Activated CD4-positive, alpha-beta T cell treated with anti-CD3 and anti-CD28 coated beads, Interleukin-2, amount 10 ng/mL, durations not matched to agents 7 days and 5 days (primary cell): Measurements from ENCODE around the gene PRDX6. TPM values are rescaled to one million over a fixed set of nuclear protein-coding genes. Genes with fewer than 3 reads are reported as not detected.
"Not testable (repeated sequence)": the region's sequence is repeated elsewhere in the genome, so short reads cannot be mapped to it uniquely, and the experiment has no call there.

Experiments
- CTCF ChIA-PET: fragments of 350-600 bp; sonication (Branson Sonifier 250); formaldehyde crosslinking; loops from one replicate; lab custom pipeline; 2021; ENCODE audit warnings: antibody characterized with exemption; lab: Charles Lee
- POLR2A ChIA-PET: fragments of 350-600 bp; sonication (Branson Sonifier 250); formaldehyde crosslinking; loops from one replicate; lab custom pipeline; 2021; ENCODE audit warnings: antibody characterized with exemption; lab: Charles Lee
- DNase-seq: peaks from one replicate; pipeline ENCODE4 v3.0.0-alpha.2; 2020
- H3K27ac Mint-ChIP-seq: one replicate; pipeline ENCODE4 v1.8.0; 2021; ENCODE audit warnings: mild to moderate bottlenecking, moderate library complexity, mixed read lengths
- H3K27me3 Mint-ChIP-seq: one replicate; pipeline ENCODE4 v1.8.0; 2021; ENCODE audit warnings: mixed read lengths
- H3K36me3 Mint-ChIP-seq: one replicate; pipeline ENCODE4 v1.8.0; 2021; ENCODE audit warnings: low read depth, mixed read lengths
- H3K4me1 Mint-ChIP-seq: one replicate; pipeline ENCODE4 v1.8.0; 2021; ENCODE audit warnings: mixed read lengths
- H3K4me3 Mint-ChIP-seq: one replicate; pipeline ENCODE4 v1.8.0; 2021; ENCODE audit warnings: mild to moderate bottlenecking, moderate library complexity, mixed read lengths
- H3K9me3 Mint-ChIP-seq: one replicate; pipeline ENCODE4 v1.8.0; 2021; ENCODE audit warnings: mixed read lengths
- total RNA-seq, 2 experiments: library from RNA; stranded (reverse); gene quantifications; one replicate each; pipeline ENCODE4 v1.2.3, GENCODE V29; 2021

PRDX6 gene
- total RNA-seq, 2 experiments from 2014 or later, result 110 TPM

GRCh38 chr1:173474097-173474779 is 2.9 kb upstream of the PRDX6 start:
- POLR2A ChIA-PET, result no interaction called here
- no peak overlapping the region for H3K4me3 Mint-ChIP-seq
- H3K9me3 Mint-ChIP-seq, result peaks cover 26% of the 10 kb centered on the region
- H3K27me3 Mint-ChIP-seq, result no peaks in the 10 kb centered on the region
- H3K36me3 Mint-ChIP-seq, result peaks cover 56% of the 10 kb centered on the region
- peaks cover 41% of the 10 kb centered on the region for H3K4me1 Mint-ChIP-seq
- no peak overlapping the region for H3K27ac Mint-ChIP-seq
- no peak for DNase-seq
- CTCF ChIA-PET, result no interaction called here

GRCh38 chr1:173474780-173475421 is 2.2 kb upstream of the PRDX6 start:
- peak overlapping the region; percentile 15 for H3K4me3 Mint-ChIP-seq
- peaks cover 21% of the 10 kb centered on the region for H3K9me3 Mint-ChIP-seq
- DNase-seq, POLR2A ChIA-PET, H3K27me3 Mint-ChIP-seq: not testable (repeated sequence)
- peaks cover 47% of the 10 kb centered on the region for H3K4me1 Mint-ChIP-seq
- peaks cover 58% of the 10 kb centered on the region for H3K36me3 Mint-ChIP-seq
- CTCF ChIA-PET, result interaction anchor here (2.1 kb wide), 1 partner anchor 9 kb away, joined by 8 read pairs; no protein-coding TSS in a partner anchor
- H3K27ac Mint-ChIP-seq, result peak overlapping the region; percentile 51

GRCh38 chr1:173475564-173476196 is 1.5 kb upstream of the PRDX6 start:
- peaks cover 50% of the 10 kb centered on the region for H3K4me1 Mint-ChIP-seq
- CTCF ChIA-PET, result interaction anchor here (0.7 to 2.1 kb wide), 2 partner anchors 10 to 349 kb away, joined by 3 to 8 read pairs; partner anchors contain the start of gene CENPL
- peaks cover 55% of the 10 kb centered on the region for H3K36me3 Mint-ChIP-seq
- POLR2A ChIA-PET, result interaction anchor here (2.5 kb wide), 1 partner anchor 46 kb away, joined by 5 read pairs; no protein-coding TSS in a partner anchor
- H3K27ac Mint-ChIP-seq, result peak overlapping the region; percentile 95
- peaks cover 16% of the 10 kb centered on the region for H3K9me3 Mint-ChIP-seq
- DNase-seq, result no peak
- no peaks in the 10 kb centered on the region for H3K27me3 Mint-ChIP-seq
- peak overlapping the region; percentile 86 for H3K4me3 Mint-ChIP-seq

GRCh38 chr1:173476197-173476664 is 904 bp upstream of the PRDX6 start:
- peak overlapping the region; percentile 86 for H3K4me3 Mint-ChIP-seq
- peaks cover 12% of the 10 kb centered on the region for H3K9me3 Mint-ChIP-seq
- peaks cover 50% of the 10 kb centered on the region for H3K4me1 Mint-ChIP-seq
- ChIA-PET POLR2A (interaction anchor here (0.6 to 2.5 kb wide), 3 partner anchors 9 to 392 kb away, joined by 3 to 5 read pairs (median 4); partner anchors contain the start of genes GAS5 and ZBTB37), CTCF (interaction anchor here (0.7 to 2.1 kb wide), 3 partner anchors 10 to 390 kb away, joined by 3 to 8 read pairs (median 3); partner anchors contain the start of gene CENPL)
- H3K27me3 Mint-ChIP-seq, result no peaks in the 10 kb centered on the region
- H3K36me3 Mint-ChIP-seq, result peaks cover 53% of the 10 kb centered on the region
- peak overlapping the region; percentile 95 for H3K27ac Mint-ChIP-seq
- no peak for DNase-seq

GRCh38 chr1:173476665-173477285 is 360 bp upstream of the PRDX6 start:
- H3K4me1 Mint-ChIP-seq, result peaks cover 52% of the 10 kb centered on the region
- no peaks in the 10 kb centered on the region for H3K27me3 Mint-ChIP-seq
- peak overlapping the region; percentile 88 for H3K4me3 Mint-ChIP-seq
- DNase-seq, result peak; percentile 83
- ChIA-PET CTCF (interaction anchor here (1.2 to 2.1 kb wide), 2 partner anchors 11 to 389 kb away, joined by 3 to 8 read pairs; no protein-coding TSS in a partner anchor), POLR2A (interaction anchor here (0.6 to 2.5 kb wide), 4 partner anchors 9 to 391 kb away, joined by 3 to 5 read pairs (median 4); partner anchors contain the start of genes GAS5 and ZBTB37)
- peaks cover 9% of the 10 kb centered on the region for H3K9me3 Mint-ChIP-seq
- H3K27ac Mint-ChIP-seq, result peak overlapping the region; percentile 95
- H3K36me3 Mint-ChIP-seq, result peaks cover 53% of the 10 kb centered on the region

GRCh38 chr1:173478094-173478674 is 1.0 kb downstream of the PRDX6 start:
- CTCF ChIA-PET, result interaction anchor here (0.8 to 1.1 kb wide), 3 partner anchors 13 to 570 kb away, joined by 3 to 4 read pairs (median 3); no protein-coding TSS in a partner anchor
- no peak for DNase-seq
- no peaks in the 10 kb centered on the region for H3K27me3 Mint-ChIP-seq
- peaks cover 56% of the 10 kb centered on the region for H3K4me1 Mint-ChIP-seq
- H3K4me3 Mint-ChIP-seq, result peak overlapping the region; percentile 88
- POLR2A ChIA-PET, result interaction anchor here (0.6 to 2.5 kb wide), 2 partner anchors 49 to 55 kb away, joined by 3 to 5 read pairs; no protein-coding TSS in a partner anchor
- H3K9me3 Mint-ChIP-seq, result peaks cover 4% of the 10 kb centered on the region
- peaks cover 55% of the 10 kb centered on the region for H3K36me3 Mint-ChIP-seq
- H3K27ac Mint-ChIP-seq, result peak overlapping the region; percentile 91

- ChIA-PET CTCF (no interaction called here), POLR2A (no interaction called here)
- no peak overlapping the region for H3K27ac Mint-ChIP-seq
- H3K36me3 Mint-ChIP-seq, result peaks cover 52% of the 10 kb centered on the region
- H3K9me3 Mint-ChIP-seq, result no peaks in the 10 kb centered on the region
- no peaks in the 10 kb centered on the region for H3K27me3 Mint-ChIP-seq
- DNase-seq, result no peak
- no peak overlapping the region for H3K4me3 Mint-ChIP-seq
- peaks cover 44% of the 10 kb centered on the region for H3K4me1 Mint-ChIP-seq
These were observed 2.5 kb downstream of the PRDX6 start for GRCh38 chr1:173479649-173480048.

- peaks cover 30% of the 10 kb centered on the region for H3K4me1 Mint-ChIP-seq
These were observed 4.1 kb downstream of the PRDX6 start for GRCh38 chr1:173481195-173481772.

GRCh38 chr1:173482683-173483082 is 5.5 kb downstream of the PRDX6 start:
- Mint-ChIP-seq H3K9me3 (no peaks in the 10 kb centered on the region), H3K4me1 (peaks cover 30% of the 10 kb centered on the region), H3K36me3 (peaks cover 75% of the 10 kb centered on the region), H3K27ac (no peak overlapping the region), H3K27me3 (no peaks in the 10 kb centered on the region), H3K4me3 (no peak overlapping the region)
- DNase-seq, result no peak
- ChIA-PET POLR2A (no interaction called here), CTCF (no interaction called here)

More at GRCh38 chr1:173481195-173481772, 4.1 kb downstream of the PRDX6 start:
- no peaks in the 10 kb centered on the region for H3K9me3 Mint-ChIP-seq
- no peaks in the 10 kb centered on the region for H3K27me3 Mint-ChIP-seq
- DNase-seq, result no peak
- no peak overlapping the region for H3K27ac Mint-ChIP-seq
- ChIA-PET CTCF (interaction anchor here (0.5 kb wide), 1 partner anchor 122 kb away, joined by 3 read pairs; no protein-coding TSS in a partner anchor), POLR2A (no interaction called here)
- no peak overlapping the region for H3K4me3 Mint-ChIP-seq
- H3K36me3 Mint-ChIP-seq, result peaks cover 63% of the 10 kb centered on the region

GRCh38 chr1:173484276-173484675 is 7.1 kb downstream of the PRDX6 start:
- ChIA-PET POLR2A (no interaction called here), CTCF (no interaction called here)
- DNase-seq, result no peak
- H3K4me1 Mint-ChIP-seq, result peaks cover 15% of the 10 kb centered on the region
- H3K27me3 Mint-ChIP-seq, result no peaks in the 10 kb centered on the region
- no peak overlapping the region for H3K4me3 Mint-ChIP-seq
- H3K36me3 Mint-ChIP-seq, result peaks cover 82% of the 10 kb centered on the region
- no peak overlapping the region for H3K27ac Mint-ChIP-seq
- no peaks in the 10 kb centered on the region for H3K9me3 Mint-ChIP-seq

GRCh38 chr1:173485401-173485800 is 8.3 kb downstream of the PRDX6 start:
- ChIA-PET POLR2A (no interaction called here), CTCF (no interaction called here)
- Mint-ChIP-seq H3K4me3 (no peak overlapping the region), H3K9me3 (no peaks in the 10 kb centered on the region), H3K27me3 (no peaks in the 10 kb centered on the region), H3K36me3 (peaks cover 74% of the 10 kb centered on the region), H3K4me1 (peaks cover 7% of the 10 kb centered on the region), H3K27ac (no peak overlapping the region)
- no peak for DNase-seq
